SIG-M5 treated with dmso at 0.1 percent for 504 hours (cell line): ENCODE measurements around the gene NOL8.

Experiments
- DNase-seq: peaks from one replicate; lab custom pipeline; 2025; ENCODE audit not compliant: unreplicated experiment; lab: John Stamatoyannopoulos, UW

NOL8 gene

GRCh38 chr9:92270511-92270910 is 54.6 kb downstream of the NOL8 start:
- no peak for DNase-seq

GRCh38 chr9:92266486-92266885 is 58.7 kb downstream of the NOL8 start:
- DNase-seq, result no peak

- DNase-seq, result peak; percentile 15
These were observed 60.0 kb downstream of the NOL8 start for GRCh38 chr9:92265154-92265553.

- DNase-seq, result no peak
These were observed 62.0 kb downstream of the NOL8 start for GRCh38 chr9:92263131-92263530.

DNA sequence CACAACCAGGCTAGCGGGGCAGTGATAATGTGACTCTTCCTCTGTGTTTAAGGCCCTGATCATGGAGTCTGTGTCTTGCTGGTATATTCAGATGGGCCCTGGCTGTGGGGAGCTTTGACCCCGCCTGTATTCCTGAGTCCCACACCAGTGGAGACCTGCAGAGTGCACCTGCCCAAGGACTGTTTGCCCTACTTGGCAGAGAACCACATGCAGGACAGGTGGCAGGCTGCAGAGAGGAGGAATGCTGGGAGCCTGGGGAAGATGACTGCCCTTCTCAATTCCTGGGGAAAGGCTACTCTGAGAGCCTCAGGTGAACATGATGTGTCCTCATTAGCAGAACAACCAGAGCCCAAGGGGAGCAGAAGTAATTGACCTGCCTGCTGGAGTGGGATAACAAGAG is 67.8 kb downstream of the NOL8 start:
- DNase-seq, result no peak

DNA sequence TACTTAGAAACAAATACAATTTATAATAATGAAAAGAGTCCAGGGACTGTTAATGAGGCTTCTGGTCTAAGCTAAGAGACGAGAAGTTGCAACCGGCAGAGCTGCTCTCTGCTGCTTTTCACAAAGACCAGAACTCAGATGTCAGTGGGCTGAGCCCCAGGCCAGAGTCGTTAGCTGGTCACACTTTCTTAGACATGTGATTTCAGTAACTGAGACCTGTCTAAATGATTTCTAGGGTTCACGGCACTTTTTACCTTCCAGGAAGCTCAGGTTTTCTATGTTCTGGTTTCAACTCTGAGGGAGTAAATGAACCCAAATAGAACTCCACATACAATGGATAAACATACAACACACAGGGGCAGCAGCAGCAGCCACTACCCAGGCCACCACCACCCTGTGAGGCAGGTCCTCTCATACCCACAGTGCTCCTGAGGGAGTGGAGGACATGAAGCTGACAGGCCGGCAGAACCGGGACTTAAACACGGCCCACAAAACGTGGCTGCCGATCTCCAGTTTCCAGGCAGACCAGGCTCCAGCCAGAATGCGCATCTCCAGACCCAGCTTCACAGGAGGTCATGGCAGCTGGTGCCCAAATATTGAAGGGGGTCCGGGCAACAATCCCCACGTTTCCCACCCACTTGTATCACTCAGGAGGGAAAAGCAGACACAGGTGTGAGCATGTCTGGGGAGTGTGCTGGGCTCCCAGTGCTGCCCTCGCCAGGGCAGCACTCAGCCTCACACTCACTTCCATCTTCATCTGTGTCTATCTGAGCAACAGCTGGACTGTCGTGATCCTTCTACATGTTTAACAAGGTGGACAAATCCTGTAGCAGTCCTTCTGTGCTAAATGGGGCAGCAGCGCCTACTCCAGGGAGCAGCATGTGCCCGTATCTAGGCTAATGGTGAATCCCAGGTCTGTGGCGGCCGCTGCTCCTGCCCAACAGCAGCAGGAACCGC is 70.5 kb downstream of the NOL8 start:
- DNase-seq, result no peak

DNA sequence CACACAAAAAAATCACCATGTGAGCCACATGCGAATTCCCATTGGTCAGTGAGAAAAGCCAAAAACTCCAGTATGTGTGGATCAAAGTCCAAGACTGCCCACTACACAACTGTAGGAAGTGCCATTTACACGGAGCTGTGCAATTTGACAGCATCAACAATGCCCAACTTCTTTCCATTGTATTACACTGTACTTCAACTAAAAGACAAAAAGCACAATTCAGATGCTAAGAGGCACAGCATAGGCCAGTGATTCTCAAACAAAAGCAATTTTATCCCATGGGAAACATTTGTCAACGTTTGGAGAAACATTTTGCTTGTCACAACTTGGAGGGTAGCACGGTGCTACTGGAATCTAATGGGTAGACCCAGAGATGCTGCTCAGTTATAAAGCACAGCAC is 71.5 kb downstream of the NOL8 start:
- DNase-seq, result no peak

DNA sequence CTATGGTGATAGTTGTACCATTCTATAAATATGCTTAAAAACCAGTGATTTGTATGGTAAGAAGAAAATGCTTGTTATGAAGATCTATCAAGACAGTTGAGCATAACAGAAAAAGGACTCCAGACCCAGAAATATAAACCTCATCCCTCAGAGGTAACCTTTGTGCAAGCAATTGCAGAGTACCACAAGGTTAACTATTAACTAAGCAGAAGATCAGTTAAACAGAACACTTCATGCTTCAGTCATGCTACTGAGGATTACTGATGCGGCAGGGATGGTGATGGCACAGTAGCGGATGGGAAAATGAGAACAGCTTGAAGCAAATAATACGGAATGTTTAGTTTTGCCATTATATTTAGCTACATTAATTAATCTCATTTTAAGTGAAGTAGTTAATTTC is 77.2 kb downstream of the NOL8 start:
- DNase-seq, result no peak
